SKM-1 treated with dmso at 0.1 percent for 144 hours (cell line): ENCODE data around the gene ERP44.
"Not testable (repeated sequence)": the region's sequence is repeated elsewhere in the genome, so short reads cannot be mapped to it uniquely, and the experiment has no call there.

Experiments used
- DNase-seq: peaks from one replicate; lab custom pipeline; 2025; ENCODE audit not compliant: unreplicated experiment; lab: John Stamatoyannopoulos, UW

Gene ERP44

DNA sequence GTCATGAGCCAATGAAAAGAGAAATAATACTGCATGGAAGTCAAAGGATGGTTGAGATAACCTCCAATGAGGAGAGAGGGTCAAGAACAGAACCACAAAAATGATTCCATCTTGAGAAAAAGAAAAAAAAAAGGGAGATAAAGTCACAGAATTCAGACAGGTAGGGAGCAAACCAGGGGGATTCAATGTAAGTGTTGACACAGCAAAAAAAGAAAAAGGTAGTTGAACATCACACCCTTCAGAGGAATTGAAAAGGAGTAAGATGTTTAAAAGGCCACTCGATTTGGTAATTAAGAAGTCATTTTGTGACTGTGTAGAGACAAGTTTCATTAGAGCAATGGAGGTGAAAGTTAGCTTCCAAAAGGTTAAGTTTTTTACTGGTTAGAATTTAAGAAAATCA is 79.3 kb downstream of the ERP44 start:
- no peak for DNase-seq

DNA sequence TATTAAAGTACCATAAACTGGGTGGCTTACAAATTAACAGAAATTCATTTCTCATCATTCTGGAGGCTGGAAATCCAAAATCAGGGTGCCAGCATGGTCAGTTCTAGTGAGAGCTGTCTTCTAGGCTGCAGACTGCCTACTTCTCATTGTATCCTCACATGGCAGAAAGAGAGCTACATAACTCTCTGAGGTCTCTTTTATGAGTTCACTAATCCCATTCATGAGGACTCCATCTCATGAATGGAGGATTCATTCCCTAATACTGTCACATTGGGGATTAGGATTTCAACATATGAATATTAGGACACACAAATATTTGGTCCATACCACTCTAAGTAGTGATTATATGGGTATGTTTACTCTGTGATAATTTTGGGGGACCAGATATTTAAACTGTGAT is 84.0 kb downstream of the ERP44 start:
- DNase-seq = no peak

DNA sequence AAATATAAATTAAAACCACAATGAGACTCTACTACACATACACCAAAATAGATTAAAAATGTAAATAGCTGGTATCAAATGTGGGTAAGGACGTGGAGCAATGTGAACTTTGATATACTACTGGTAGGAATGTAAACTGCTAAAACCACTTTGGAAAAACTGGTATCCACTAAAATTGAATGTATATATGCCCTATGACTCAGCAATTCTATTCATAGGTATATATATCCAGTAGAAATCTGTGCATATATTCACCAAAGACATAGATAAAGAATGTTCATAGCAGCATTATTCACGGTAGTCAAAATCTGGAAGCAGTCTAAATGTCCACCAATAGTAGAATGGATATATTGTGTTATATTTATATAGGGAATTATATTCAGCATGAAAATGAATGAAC is 85.2 kb downstream of the ERP44 start:
- no peak for DNase-seq

DNA sequence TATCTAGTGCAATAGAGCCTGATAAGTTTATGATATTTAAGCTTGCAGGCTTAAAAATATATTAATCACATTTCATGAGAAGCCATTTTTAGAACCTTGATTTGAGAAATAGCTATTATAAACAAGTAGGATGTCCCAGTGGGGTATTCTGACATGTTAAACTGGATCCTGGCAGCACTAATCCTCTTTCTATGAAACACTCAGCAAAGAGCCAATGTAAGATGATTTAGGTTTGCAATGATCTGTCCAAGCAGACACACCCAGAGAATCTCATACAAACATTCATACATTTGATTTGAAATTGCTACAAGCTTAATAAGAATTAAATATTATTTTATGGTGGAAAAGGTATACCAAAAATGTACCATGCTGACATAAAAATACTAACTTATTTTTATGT is 86.5 kb downstream of the ERP44 start:
- DNase-seq = no peak

DNA sequence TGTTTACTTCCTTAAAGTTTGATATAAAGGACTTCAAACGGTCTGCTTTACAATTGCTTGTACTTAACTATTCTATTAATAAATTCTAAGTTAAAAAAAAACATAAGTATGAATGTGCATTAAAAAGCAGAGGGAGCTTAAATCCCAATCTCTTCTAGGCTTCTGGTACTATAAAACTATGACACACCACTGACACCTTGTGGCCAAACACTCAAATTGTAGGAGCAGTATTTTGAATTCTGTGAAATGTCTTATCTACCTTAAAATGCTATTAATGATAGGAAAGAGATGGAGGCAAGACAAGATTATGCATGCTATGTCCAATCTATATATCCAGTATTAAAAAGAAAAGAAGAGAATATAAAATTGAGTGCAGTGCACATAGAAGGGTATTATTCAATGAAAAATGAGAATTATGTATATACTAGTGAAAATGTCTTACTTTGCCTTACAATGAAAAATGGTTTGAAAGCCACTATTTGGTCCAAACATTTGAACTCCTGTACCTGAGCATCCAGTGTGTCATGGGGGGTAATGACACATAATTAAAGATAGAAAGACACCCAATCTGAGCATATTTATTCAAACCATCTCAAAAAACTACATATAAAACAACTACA is 87.6 kb downstream of the ERP44 start:
- DNase-seq = peak; percentile 20

DNA sequence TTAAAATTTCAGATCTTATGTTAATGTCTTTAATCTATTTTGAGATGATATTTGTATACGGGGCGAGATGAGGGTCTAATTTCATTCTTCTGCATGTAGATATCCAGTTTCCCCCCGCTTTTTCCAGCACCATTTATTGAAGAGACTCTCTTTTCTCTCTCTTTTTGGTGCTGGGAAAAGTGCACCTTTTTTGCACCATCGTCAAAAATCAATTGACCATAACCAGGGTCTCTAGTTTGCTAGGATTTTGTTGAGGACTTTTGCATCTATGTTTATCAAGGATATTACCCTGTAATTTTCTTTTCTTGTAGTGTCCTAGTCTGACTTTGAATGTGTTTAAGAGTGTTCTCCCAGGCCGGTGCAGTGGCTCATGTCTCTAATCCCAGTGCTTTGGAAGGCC is 99.0 kb downstream of the ERP44 start:
- no peak for DNase-seq

DNA sequence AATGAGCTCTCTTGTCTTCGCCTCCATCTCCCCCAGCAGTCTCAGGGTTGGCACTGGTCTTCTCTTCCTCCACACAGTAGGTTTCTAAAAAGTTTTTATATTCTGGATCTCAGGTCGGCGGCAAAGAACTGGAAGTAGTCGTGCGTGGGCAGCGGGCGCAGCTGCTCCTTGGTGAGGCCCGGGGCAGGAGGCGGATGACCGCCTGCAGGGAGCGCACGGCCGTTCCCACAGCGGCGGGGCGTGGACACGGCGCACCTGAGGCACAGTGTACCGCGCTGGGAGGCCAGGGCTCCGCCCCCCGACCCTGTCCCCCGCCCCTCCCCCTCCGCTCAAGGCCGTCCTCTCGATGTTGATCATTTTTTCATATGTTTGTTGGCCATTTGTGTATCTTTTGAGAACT is 99.9 kb downstream of the ERP44 start:
- no peak for DNase-seq

DNA sequence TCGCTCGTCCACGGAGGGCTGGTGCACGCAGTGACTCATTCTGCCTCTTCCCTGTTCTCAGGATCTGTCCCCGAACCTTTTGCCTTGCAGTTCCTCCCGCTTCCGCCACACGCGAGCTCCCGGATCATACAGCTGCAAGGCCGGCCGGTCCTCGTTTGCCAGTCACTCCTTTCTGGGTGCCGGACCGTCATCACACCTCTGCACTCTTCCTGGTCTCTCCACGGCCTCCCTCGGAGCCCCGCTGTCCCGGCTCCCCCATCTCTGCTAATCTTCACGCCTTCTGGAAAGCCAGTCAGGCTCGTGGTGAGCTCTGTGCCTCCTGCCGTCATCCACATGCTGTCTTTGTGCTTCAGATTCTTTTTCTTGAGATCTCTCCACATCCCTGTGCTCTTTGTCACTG is 100.5 kb downstream of the ERP44 start:
- DNase-seq = no peak

DNA sequence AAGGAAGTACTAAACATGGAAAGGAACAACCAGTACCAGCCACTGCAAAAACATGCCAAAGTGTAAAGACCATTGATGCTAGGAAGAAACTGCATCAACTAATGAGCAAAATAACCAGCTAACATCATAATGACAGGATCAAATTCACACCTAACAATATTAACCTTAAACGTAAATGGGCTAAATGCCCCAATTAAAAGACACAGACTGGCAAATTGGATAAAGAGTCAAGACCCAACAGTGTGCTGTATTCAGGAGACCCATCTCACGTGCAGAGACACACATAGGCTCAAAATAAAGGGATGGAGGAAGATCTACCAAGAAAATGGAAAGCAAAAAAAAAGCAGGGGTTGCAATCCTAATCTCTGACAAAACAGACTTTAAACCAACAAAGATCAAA is 108.3 kb downstream of the ERP44 start:
- DNase-seq = not testable (repeated sequence)

DNA sequence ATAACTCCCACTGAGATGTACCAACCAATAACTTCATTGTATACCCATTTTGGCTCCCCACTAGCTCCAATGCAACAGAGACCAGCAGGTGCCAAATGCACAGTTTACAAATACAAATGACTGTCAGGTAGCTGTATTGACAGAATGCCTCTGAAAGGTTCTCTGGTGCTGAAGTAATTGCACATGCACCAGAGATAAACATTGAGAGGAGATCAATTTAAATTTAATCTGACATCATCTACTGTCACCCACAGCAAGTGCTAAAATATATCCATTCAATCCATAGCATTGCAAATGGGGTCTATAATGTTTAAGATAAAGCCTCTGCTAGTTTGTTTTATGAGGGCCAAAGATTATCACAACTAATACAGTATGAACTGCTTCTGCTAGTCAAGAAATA is 112.2 kb downstream of the ERP44 start:
- no peak for DNase-seq

DNA sequence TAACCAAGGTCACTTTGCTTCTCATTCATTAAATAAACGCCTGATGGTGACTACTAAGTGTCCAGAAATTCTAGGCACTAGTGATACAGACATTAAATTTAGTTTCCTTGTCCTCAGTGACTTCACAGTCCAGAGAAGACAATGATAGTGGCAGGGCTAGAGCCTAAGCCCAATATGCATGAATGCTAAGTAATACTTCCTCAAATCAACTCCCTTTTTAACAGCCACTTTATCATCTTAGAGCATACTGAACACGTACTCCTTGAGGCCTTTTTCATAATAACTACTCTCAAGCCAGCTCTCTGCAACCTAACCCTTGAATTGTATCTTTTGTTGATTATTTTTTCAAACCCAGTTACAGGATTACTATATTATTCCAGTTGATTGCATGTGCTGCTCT is 118.2 kb downstream of the ERP44 start:
- no peak for DNase-seq

DNA sequence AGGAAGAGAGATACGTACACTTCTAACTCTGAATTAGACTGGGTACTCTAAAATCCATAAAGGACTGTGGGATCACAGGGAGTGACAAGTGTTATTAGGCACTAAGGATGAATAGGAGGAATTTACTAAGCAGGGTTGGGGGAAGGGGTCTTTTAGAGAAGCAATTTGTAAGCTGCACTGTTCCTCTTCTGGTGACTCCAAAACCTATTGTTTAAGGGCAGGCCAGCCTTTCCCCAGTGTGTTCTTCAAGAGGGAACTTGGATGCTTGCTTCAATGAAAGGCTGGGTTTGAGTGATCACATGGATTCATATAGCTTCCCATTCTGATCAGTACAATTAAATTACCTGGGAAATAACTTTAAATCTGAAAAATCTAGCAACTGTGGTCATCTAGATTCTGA is 120.6 kb downstream of the ERP44 start:
- DNase-seq = no peak

DNA sequence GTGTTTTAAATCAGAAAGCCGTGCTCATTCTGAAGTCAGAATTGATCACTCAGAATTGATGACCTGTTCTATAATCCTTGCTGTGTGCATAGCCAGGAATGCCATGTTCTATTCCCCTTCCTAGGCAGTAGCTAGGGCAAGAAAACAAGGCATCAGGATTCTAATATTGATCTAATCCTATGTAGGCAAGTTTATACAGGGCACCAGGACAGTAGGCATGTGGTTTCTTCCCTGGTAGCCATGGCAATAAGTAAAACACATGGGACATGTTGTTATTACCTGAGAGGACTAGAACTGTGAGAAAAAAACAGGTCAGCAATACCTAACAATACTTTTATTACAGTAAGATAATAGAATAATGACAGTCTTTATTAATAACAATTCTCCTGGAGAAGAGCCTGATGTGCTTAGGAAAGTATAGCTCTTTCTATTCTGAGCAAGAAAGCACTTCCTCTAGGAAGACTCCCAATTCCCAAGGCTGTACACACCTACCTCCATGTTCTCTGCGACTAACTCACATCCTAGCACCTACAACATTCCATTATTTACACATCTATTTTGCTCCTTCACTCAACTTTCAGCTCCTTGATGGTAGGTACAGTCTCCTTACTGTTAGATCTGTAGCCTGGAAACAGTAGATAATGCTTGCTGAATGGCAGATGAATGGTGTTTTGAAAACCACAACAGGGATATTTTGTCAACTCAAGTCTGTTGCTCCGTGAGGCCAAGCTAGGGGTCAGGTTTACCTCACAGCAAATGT is 121.6 kb downstream of the ERP44 start:
- DNase-seq = no peak

DNA sequence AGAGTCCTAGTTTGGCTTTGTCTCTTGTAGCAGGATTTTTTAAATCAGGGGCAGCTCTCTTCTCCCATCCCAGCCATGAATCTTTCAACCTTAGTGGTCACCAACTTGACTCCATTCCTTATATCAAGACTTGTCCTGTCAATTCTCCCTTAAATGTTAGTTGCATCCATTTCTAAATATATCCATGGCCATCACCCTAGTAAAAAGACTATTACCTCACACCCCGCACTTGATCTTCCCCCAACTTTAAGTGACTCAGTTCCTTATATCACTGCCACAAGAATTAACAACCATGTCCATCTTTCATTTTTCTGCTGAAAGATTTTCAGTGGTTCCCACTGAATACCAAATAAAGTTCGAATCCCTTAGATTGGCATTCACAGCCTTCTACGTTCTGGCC is 125.3 kb downstream of the ERP44 start:
- DNase-seq = no peak

DNA sequence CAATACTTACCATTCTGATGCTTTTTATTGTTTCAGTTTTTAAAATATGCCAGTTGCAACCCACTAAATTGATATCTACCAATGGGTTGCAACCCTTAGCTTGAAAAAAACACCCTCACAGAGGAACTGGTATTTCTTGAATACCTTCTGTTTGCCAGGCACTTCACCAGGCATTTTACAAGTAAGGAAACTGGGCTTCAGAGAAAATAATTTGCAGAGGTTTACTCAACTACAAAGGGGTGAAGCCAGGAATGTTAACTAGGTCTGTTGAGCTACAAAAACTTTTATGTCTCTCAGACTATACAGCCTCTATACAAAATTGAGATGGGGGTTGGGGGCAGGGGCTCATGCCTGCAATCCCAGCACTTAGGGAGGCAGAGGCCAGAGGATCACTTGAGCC is 127.4 kb downstream of the ERP44 start:
- no peak for DNase-seq

DNA sequence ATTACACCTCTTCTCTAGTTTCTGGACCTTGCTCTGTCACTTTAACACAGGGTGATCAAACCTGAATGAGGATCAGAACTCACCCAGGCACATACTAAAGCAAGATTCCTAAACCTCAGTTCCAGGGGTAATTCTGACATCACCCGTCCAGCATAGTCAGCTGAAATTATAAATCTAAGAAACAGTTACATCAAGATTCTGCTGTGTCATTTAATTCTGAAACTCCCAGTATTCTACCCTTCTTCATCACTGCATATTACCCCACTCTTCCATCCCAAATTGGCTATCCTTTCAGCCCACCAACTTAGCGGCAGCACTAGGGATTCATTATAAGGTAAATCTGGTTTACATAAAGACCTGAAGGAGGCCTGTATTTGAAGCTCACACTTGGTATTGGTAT is 128.3 kb downstream of the ERP44 start:
- DNase-seq = no peak

DNA sequence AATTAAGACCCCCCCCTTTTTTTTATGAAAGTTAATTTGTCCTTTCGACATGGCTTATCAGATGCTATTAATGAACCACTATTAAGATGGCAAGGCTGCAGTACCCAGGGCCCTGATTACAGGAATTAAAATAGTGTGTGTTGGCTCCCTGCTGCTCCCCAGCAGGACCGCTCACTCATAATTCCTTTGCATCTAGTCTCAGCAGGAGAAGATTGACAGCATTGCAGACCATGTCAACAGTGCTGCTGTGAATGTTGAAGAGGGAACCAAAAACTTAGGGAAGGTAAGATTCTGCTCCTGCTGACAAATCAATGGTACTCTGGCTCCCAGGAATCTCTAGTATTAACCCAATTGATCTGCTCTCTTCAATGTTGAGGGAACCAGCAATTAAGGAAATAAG is 131.3 kb downstream of the ERP44 start:
- no peak for DNase-seq

DNA sequence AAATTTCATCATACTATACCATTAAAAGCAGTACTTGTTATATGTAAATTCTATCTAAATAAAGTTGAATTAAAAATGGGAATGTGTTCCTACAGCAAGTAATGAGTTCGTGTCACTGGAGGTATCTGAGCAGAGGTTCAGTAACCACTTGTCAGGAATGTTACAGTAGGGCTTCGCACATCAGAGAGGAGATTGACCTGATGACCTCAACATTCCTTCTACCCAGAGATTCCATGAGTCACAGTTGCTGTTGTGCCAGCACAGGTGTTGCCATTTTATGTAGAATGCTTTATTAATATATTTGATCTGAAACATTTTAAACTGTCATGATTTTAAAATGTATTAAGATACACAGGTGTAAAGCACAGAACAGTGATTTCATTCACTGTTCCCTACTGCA is 132.1 kb downstream of the ERP44 start:
- DNase-seq = no peak

DNA sequence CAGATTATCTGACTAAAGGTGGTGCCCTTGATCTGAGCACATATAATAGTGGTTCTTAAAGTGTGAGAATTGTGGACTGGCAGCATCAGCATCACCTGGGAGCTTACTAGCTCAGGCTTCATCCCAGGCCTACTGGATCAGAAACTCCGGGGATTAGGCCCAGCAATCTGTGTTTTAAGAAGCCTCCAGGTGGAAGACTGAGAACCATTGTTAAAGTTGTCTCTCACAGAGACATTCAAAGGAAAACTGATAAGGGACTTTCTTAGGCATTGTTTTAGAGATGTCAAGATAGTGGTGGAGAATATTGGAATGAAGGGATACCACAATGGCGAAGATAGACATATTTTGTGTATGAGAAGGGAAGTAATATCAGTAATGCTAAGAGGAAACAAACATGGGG is 132.8 kb downstream of the ERP44 start:
- no peak for DNase-seq

DNA sequence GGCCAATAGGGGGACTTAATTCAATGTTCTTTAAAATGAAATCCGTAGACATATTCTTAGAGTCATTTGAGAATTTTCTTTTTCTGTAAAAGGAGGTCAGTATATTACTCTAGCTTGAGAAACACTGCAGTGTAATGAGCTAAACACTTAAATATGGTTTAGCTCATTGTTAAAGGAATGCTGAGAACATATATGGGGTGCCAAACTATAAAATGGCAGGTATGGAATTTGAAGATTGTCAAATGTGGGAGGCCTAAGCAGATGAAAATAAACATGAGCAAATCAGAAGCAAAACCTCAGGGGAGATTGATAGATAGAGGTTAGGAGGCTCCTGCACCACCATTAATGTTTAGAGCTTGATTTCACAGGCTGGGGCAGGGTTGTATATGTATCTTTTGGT is 134.5 kb downstream of the ERP44 start:
- no peak for DNase-seq

DNA sequence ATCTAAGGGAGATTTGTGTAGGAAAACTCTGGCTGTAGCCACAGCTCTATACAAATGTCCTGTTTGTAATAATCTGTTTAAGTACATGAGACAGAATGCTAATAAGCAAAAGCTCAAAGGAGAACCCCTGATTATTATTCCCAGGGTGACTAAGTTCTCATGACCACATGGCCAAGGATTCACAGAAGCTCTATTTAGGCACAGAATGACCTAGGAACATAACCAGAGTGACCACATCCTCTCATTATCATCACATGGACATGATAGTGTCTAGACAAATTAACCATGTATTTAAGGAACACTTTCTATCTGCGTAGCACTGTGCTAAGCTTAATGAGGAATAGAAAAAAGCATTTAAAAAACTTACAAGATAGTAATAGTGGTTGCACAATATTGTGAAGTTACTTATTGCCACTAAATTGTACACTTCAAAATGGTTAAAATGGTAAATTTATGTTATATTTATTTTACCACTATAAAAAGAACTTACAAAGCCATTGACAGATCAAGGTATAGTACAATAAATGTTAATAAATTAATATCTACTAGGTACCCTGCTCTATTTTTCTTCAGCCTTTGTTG is 136.0 kb downstream of the ERP44 start:
- no peak for DNase-seq

DNA sequence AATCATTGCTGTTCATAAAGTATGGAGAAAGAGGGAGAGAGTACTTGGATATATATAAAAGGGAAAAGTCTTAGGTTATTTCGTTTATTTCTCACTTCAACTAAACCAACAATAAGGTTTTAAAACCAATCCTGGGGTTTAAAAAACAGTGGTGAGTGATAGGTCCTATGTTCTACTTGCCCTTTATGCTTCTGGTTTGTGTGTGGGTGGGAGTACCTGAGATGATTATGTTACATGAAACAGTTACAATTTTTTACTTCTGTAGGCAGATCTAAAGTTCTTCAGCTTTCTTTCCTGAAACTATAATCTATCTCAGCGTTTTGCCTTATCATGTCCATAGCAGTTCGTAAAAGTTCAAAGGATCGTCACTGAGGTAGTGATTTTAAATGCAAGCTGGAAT is 143.2 kb downstream of the ERP44 start:
- DNase-seq = no peak

DNA sequence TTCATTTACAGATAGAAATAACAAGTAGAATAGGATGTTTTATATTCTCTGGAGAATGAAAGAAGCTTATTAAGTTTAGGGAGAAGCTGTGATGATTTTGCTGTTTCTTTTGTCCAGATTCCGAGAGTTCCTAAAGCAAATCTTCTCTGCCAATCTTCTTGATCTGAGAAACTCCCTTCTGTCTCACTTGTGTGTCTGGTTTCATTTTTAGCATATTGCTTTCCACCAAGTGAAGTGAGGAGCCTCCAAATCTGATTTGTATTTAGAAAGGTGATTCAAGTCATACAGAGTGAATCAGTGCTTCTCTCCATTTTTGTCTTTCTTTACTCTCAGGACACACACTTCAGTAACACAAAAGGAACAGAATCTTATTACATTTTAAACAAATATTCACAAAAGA is 144.0 kb downstream of the ERP44 start:
- DNase-seq = no peak
